ENCODE results near the gene CTDSP2. TPM values are rescaled to one million over a fixed set of nuclear protein-coding genes. Genes with fewer than 3 reads are reported as not detected.

Gene CTDSP2
- total RNA-seq, 2 donors from 2014 or later: 99.2 to 159 TPM

- 40% methylated on average over 1 of the region's 1 CpG for WGBS
- Histone ChIP-seq H3K36me3 (no peaks in the 10 kb centered on the region), H3K4me3 (no peak overlapping the region), H3K27ac (no peak overlapping the region), H3K4me1 (replicated peaks) (no peaks in the 10 kb centered on the region), H3K27me3 (replicated peaks; ENCODE audit: insufficient read depth) (no peaks in the 10 kb centered on the region), H3K9me3 (no peaks in the 10 kb centered on the region)
- TF ChIP-seq CTCF (IDR thresholded peaks at IDR 0.05) (no peak), POLR2A (IDR thresholded peaks at IDR 0.05) (no peak), POLR2AphosphoS5 (IDR thresholded peaks at IDR 0.05) (no peak)
- DNase-seq (ENCODE audit: low spot score): no peak
- intact Hi-C loops (cut with DNase I): loop anchor here (5.0 kb wide), 2 partner anchors 48 to 118 kb away; no protein-coding TSS in a partner anchor
Observed at GRCh38 chr12:57779736-57780135, 66.8 kb downstream of the CTDSP2 start.

GRCh38 chr12:57777911-57778310 is 68.6 kb downstream of the CTDSP2 start:
- Histone ChIP-seq H3K4me3 (no peak overlapping the region), H3K9me3 (no peaks in the 10 kb centered on the region), H3K36me3 (no peaks in the 10 kb centered on the region), H3K27me3 (replicated peaks; ENCODE audit: insufficient read depth) (no peaks in the 10 kb centered on the region), H3K4me1 (replicated peaks) (no peaks in the 10 kb centered on the region), H3K27ac (no peak overlapping the region)
- intact Hi-C loops (cut with DNase I): no loop called here
- TF ChIP-seq CTCF (IDR thresholded peaks at IDR 0.05) (no peak), POLR2AphosphoS5 (IDR thresholded peaks at IDR 0.05) (no peak), POLR2A (IDR thresholded peaks at IDR 0.05) (no peak)
- WGBS: 93% methylated on average over 7 of the region's 7 CpGs
- DNase-seq (ENCODE audit: low spot score): no peak

GRCh38 chr12:57777367-57777766 is 69.2 kb downstream of the CTDSP2 start:
- H3K9me3 ChIP-seq: no peaks in the 10 kb centered on the region
- no peak for DNase-seq (ENCODE audit: low spot score)
- TF ChIP-seq CTCF (IDR thresholded peaks at IDR 0.05) (no peak), POLR2AphosphoS5 (IDR thresholded peaks at IDR 0.05) (no peak), POLR2A (IDR thresholded peaks at IDR 0.05) (no peak)
- H3K27ac ChIP-seq: no peak overlapping the region
- H3K4me3 ChIP-seq: no peak overlapping the region
- H3K27me3 ChIP-seq (replicated peaks; ENCODE audit: insufficient read depth): no peaks in the 10 kb centered on the region
- no peaks in the 10 kb centered on the region for H3K36me3 ChIP-seq
- WGBS: 88% methylated on average over 7 of the region's 7 CpGs
- no peaks in the 10 kb centered on the region for H3K4me1 ChIP-seq (replicated peaks)
- intact Hi-C loops (cut with DNase I): no loop called here

GRCh38 chr12:57776247-57776587 is 70.3 kb downstream of the CTDSP2 start:
- H3K36me3 ChIP-seq: no peaks in the 10 kb centered on the region
- no peaks in the 10 kb centered on the region for H3K9me3 ChIP-seq
- no peak for TF ChIP-seq POLR2A (IDR thresholded peaks at IDR 0.05)
- no peak for TF ChIP-seq POLR2AphosphoS5 (IDR thresholded peaks at IDR 0.05)
- no peak for TF ChIP-seq CTCF (IDR thresholded peaks at IDR 0.05)
- no peaks in the 10 kb centered on the region for H3K27me3 ChIP-seq (replicated peaks; ENCODE audit: insufficient read depth)
- intact Hi-C loops (cut with DNase I): no loop called here
- WGBS: 83% methylated on average over 2 of the region's 2 CpGs
- H3K4me3 ChIP-seq: no peak overlapping the region
- H3K27ac ChIP-seq: no peak overlapping the region
- H3K4me1 ChIP-seq (replicated peaks): peaks cover 4% of the 10 kb centered on the region
- DNase-seq (ENCODE audit: low spot score): no peak

- WGBS: 81% methylated on average over 4 of the region's 4 CpGs
- Histone ChIP-seq H3K4me1 (replicated peaks) (peaks cover 5% of the 10 kb centered on the region), H3K4me3 (no peak overlapping the region), H3K27me3 (replicated peaks; ENCODE audit: insufficient read depth) (no peaks in the 10 kb centered on the region), H3K9me3 (no peaks in the 10 kb centered on the region), H3K27ac (no peak overlapping the region), H3K36me3 (no peaks in the 10 kb centered on the region)
- TF ChIP-seq POLR2A (IDR thresholded peaks at IDR 0.05) (no peak), POLR2AphosphoS5 (IDR thresholded peaks at IDR 0.05) (no peak), CTCF (IDR thresholded peaks at IDR 0.05) (no peak)
- no peak for DNase-seq (ENCODE audit: low spot score)
- intact Hi-C loops (cut with DNase I): no loop called here
Observed at GRCh38 chr12:57775563-57776246, 70.8 kb downstream of the CTDSP2 start.
